GM23248 (cell line): Measurements from ENCODE around the gene CACNA2D1. TPM values are rescaled to one million over a fixed set of nuclear protein-coding genes. Genes with fewer than 3 reads are reported as not detected.

Experiments
- DNase-seq: peaks from one replicate; pipeline ENCODE4 v3.0.0-alpha.2; 2015
- H2AFZ ChIP-seq: fragments of 200-600 bp; sonication (generic); 2 replicates; pipeline ENCODE4 v1.6.1; 2016; ENCODE audit warnings: antibody characterized with exemption
- H3F3A ChIP-seq: fragments of 200-600 bp; sonication (generic); 2 replicates; pipeline ENCODE4 v1.6.1; 2016; ENCODE audit warnings: mild to moderate bottlenecking, antibody characterized with exemption, mixed run types; ENCODE audit not compliant: insufficient read depth
- H3K27ac ChIP-seq: fragments of 200-600 bp; sonication (generic); 2 replicates; pipeline ENCODE4 v1.5.1; 2016; ENCODE audit warnings: mild to moderate bottlenecking
- H3K27me3 ChIP-seq: fragments of 200-600 bp; sonication (generic); replicated peaks from 2 replicates; pipeline ENCODE4 v1.6.1; 2016; ENCODE audit warnings: mild to moderate bottlenecking; ENCODE audit not compliant: insufficient read depth
- H3K36me3 ChIP-seq: fragments of 200-600 bp; sonication (generic); 2 replicates; pipeline ENCODE4 v1.6.1; 2016; ENCODE audit warnings: low read depth, mild to moderate bottlenecking
- H3K4me1 ChIP-seq: fragments of 200-600 bp; sonication (generic); 2 replicates; pipeline ENCODE4 v1.6.1; 2016; ENCODE audit warnings: mild to moderate bottlenecking; ENCODE audit not compliant: insufficient read depth
- H3K4me2 ChIP-seq: fragments of 200-600 bp; sonication (generic); one replicate; pipeline ENCODE4 v1.6.1; 2016; ENCODE audit warnings: mild to moderate bottlenecking; ENCODE audit not compliant: unreplicated experiment
- H3K4me3 ChIP-seq: fragments of 200-600 bp; sonication (generic); 2 replicates; pipeline ENCODE4 v1.5.1; 2016; ENCODE audit warnings: mild to moderate bottlenecking
- H3K79me2 ChIP-seq: fragments of 200-600 bp; sonication (generic); 2 replicates; pipeline ENCODE4 v1.6.1; 2016; ENCODE audit warnings: mild to moderate bottlenecking; ENCODE audit not compliant: insufficient read depth
- H3K9ac ChIP-seq: fragments of 200-600 bp; sonication (generic); 2 replicates; pipeline ENCODE4 v1.6.1; 2016; ENCODE audit warnings: mild to moderate bottlenecking
- H3K9me2 ChIP-seq: fragments of 200-600 bp; sonication (generic); 2 replicates; pipeline ENCODE4 v1.6.1; 2016; ENCODE audit warnings: mixed run types, mild to moderate bottlenecking, moderate library complexity; ENCODE audit not compliant: insufficient read depth
- H3K9me3 ChIP-seq: fragments of 200-600 bp; sonication (generic); one replicate; pipeline ENCODE4 v1.6.1; 2017; ENCODE audit warnings: low read depth
- H4K20me1 ChIP-seq: fragments of 200-600 bp; sonication (generic); 2 replicates; pipeline ENCODE4 v1.6.0; 2016; ENCODE audit not compliant: insufficient read depth
- EZH2 ChIP-seq: fragments of 200-600 bp; sonication (generic); IDR thresholded peaks from 2 replicates; pipeline ENCODE4 v1.6.1; 2018; ENCODE audit warnings: antibody characterized with exemption, mild to moderate bottlenecking; ENCODE audit not compliant: insufficient read depth, poor library complexity, severe bottlenecking
- EZH2phosphoT487 ChIP-seq: fragments of 200-600 bp; sonication (generic); IDR thresholded peaks from 2 replicates; pipeline ENCODE4 v1.6.1; 2018; ENCODE audit warnings: antibody characterized with exemption, moderate library complexity, mild to moderate bottlenecking, low read depth; ENCODE audit not compliant: insufficient read depth
- WGBS, 2 experiments: methylation state at CpG; one replicate each; pipeline ENCODE4 v1.1.6; 2015 to 2017; ENCODE audit warnings: low lambda C conversion rate in 2 of 2, low coverage in 1 of 2; ENCODE audit errors: missing lambda C conversion rate in 2 of 2; 5-methylcytosine and 5-hydroxymethylcytosine counted together
- in situ Hi-C: fragments of 300-500 bp; cut with MboI; formaldehyde crosslinking; loops from 2 replicates; pipeline ENCODE4 v1.15.0; 2020
- polyA plus RNA-seq: library from polyadenylated mRNA; unstranded; fragments of >200 nt; fragmentation: Nextera tagmentation; extraction: Ambion mirVana; gene quantifications from 2 replicates; pipeline ENCODE4 v1.2.1, GENCODE V29; 2016
- total RNA-seq: library from RNA; depleted of rRNA; stranded (reverse); fragments of >200 nt; shearing (Covaris generic); gene quantifications from 2 replicates; pipeline ENCODE4 v1.2.3, GENCODE V29; 2014

Gene CACNA2D1
- total and polyA plus RNA-seq, 2 experiments from 2014 or later, result 7.7 to 21.2 TPM

DNA sequence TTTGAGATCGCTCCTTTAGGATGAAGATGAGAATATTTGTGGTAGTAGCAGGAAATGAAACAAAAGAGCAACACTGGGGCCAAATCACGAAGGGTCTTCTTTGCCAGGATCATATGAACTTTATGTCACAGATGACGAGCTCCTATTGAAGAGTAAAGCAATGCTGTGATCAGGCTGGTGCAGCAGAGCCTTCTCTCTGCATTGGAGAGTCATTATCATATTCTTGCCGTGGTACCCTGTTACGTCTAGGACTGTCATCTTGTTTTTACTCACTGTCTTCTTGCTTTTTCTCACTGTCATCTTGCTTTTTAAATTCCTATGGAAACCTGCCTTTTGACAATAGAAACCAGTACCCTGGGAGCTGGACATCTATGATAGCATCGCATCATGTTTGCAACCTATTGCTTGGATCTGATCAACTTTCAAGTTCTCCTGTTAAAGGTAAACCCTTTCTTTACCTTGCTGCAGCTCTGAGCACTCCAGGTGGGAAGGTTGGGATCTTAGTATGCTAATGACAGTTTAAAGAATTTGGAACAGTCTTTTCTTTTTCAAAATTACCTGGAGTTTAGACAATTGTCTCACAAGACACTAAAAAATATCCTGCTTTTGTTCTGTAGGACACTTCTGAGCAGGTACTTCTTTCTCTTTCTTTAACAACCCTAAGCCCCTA is 27.9 kb upstream of the CACNA2D1 start:
- no peak for DNase-seq
- no peak overlapping the region for H3K4me3 ChIP-seq
- no peaks in the 10 kb centered on the region for H3K79me2 ChIP-seq
- H3K36me3 ChIP-seq, result no peaks in the 10 kb centered on the region
- no peak overlapping the region for H3K9ac ChIP-seq
- no peaks in the 10 kb centered on the region for H3K4me1 ChIP-seq
- in situ Hi-C loops, result loop anchor here (10.0 kb wide), 1 partner anchor 237 kb away; no protein-coding TSS in a partner anchor
- H4K20me1 ChIP-seq, result no peaks in the 10 kb centered on the region
- H3K9me2 ChIP-seq, result no peaks in the 10 kb centered on the region
- TF ChIP-seq EZH2phosphoT487 (no peak), EZH2 (no peak)
- no peaks in the 10 kb centered on the region for H3K9me3 ChIP-seq
- no peak overlapping the region for H3K27ac ChIP-seq
- no peak overlapping the region for H2AFZ ChIP-seq
- 75 to 85% methylated on average over 6 of the region's 6 CpGs for WGBS, 2 experiments
- H3K27me3 ChIP-seq, result peaks cover 3% of the 10 kb centered on the region; the same call in 1 of the 2 replicates
- no peaks in the 10 kb centered on the region for H3F3A ChIP-seq
- no peak overlapping the region for H3K4me2 ChIP-seq

DNA sequence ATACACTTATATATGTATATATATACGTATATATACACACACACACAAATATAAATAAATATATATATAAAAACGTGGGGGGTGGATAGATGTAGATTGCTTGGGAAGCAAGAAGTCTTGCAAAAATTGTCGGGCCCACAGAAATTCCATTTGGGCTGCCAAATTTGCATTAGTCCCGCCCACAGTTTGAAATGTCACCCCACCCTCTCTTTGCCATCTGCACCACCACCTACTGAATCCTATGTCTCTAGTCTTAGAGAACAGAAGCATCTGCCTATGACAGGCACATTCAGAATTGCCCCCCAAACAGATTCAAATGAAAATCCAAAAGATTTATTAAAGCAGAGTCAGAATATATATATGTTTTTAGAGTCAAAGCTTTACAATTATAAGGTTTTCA is 25.6 kb upstream of the CACNA2D1 start:
- H3K9me3 ChIP-seq, result peaks cover 3% of the 10 kb centered on the region
- in situ Hi-C loops, result no loop called here
- H3K36me3 ChIP-seq, result no peaks in the 10 kb centered on the region
- H3K9ac ChIP-seq, result no peak overlapping the region
- WGBS, 2 experiments, result 39 to 44% methylated on average over 4 of the region's 4 CpGs
- H2AFZ ChIP-seq, result no peak overlapping the region
- H4K20me1 ChIP-seq, result no peaks in the 10 kb centered on the region
- H3K4me1 ChIP-seq, result no peaks in the 10 kb centered on the region
- DNase-seq, result no peak
- no peak overlapping the region for H3K4me3 ChIP-seq
- H3K4me2 ChIP-seq, result no peak overlapping the region
- no peaks in the 10 kb centered on the region for H3K27me3 ChIP-seq
- no peak overlapping the region for H3K27ac ChIP-seq
- H3K9me2 ChIP-seq, result no peaks in the 10 kb centered on the region
- no peaks in the 10 kb centered on the region for H3F3A ChIP-seq
- TF ChIP-seq EZH2 (no peak), EZH2phosphoT487 (no peak)
- H3K79me2 ChIP-seq, result no peaks in the 10 kb centered on the region

DNA sequence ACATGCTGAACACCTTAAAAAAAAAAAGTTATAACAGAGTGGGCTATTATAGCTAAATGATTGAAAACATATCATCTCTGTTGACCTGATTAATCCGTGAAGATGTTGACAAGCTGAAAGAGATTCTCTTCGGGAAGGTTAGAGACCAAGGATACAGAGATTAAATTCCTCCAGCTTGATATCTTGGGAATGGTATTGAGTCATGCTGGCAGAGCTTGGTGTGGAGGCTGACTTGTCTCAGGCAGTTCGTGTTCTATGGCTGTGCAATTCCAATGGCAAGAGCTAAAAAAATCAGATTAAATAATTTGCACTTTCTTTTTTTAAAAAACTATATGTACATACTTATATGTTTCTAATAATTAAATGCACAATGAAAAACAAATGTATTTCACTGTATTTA is 24.9 kb upstream of the CACNA2D1 start:
- H3K4me3 ChIP-seq, result no peak overlapping the region
- in situ Hi-C loops, result no loop called here
- no peaks in the 10 kb centered on the region for H3K36me3 ChIP-seq
- no peak for DNase-seq
- H3K9ac ChIP-seq, result no peak overlapping the region
- no peaks in the 10 kb centered on the region for H3K79me2 ChIP-seq
- H3K27ac ChIP-seq, result no peak overlapping the region
- no peaks in the 10 kb centered on the region for H3K27me3 ChIP-seq
- H3K4me1 ChIP-seq, result no peaks in the 10 kb centered on the region
- H3K4me2 ChIP-seq, result no peak overlapping the region
- TF ChIP-seq EZH2 (no peak), EZH2phosphoT487 (no peak)
- H3K9me2 ChIP-seq, result no peaks in the 10 kb centered on the region
- H2AFZ ChIP-seq, result no peak overlapping the region
- peaks cover 3% of the 10 kb centered on the region for H3K9me3 ChIP-seq
- H3F3A ChIP-seq, result no peaks in the 10 kb centered on the region
- no peaks in the 10 kb centered on the region for H4K20me1 ChIP-seq
- 66 to 67% methylated on average over 3 of the region's 3 CpGs for WGBS, 2 experiments

DNA sequence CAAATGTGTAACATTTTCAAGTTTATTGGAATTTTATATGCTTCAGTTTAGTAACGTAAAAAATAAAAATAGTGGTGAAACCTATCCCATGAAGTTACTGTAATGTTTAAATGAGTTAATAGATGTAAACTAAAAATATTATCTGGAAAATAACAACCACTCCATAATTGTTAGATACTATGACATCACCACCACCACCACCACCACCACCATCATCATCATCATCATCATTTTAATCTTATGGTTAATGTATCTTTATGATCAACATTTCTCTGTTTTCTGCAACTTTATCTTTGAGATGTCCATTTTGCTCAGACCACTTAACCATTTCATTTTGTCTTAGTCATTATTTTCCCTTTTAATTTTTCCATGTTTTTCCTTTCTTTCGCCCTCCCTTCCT is 23.4 kb upstream of the CACNA2D1 start:
- H3K27ac ChIP-seq, result no peak overlapping the region
- H3K9me2 ChIP-seq, result no peaks in the 10 kb centered on the region
- H3K4me1 ChIP-seq, result no peaks in the 10 kb centered on the region
- 55 to 64% methylated on average over 2 of the region's 2 CpGs for WGBS, 2 experiments
- H3K9me3 ChIP-seq, result peaks cover 3% of the 10 kb centered on the region
- H3K4me3 ChIP-seq, result no peak overlapping the region
- no peaks in the 10 kb centered on the region for H3F3A ChIP-seq
- no peak for DNase-seq
- in situ Hi-C loops, result no loop called here
- no peak overlapping the region for H3K4me2 ChIP-seq
- H2AFZ ChIP-seq, result no peak overlapping the region
- H3K79me2 ChIP-seq, result no peaks in the 10 kb centered on the region
- TF ChIP-seq EZH2, result no peak
- TF ChIP-seq EZH2phosphoT487, result no peak
- H3K9ac ChIP-seq, result no peak overlapping the region
- H3K36me3 ChIP-seq, result no peaks in the 10 kb centered on the region
- H3K27me3 ChIP-seq, result no peaks in the 10 kb centered on the region
- no peaks in the 10 kb centered on the region for H4K20me1 ChIP-seq
